HG03457 (cell line): ENCODE measurements around the gene MAP2K6.
"Not testable (repeated sequence)": the region's sequence is repeated elsewhere in the genome, so short reads cannot be mapped to it uniquely, and the experiment has no call there.

ENCODE experiments used
- ATAC-seq: cut with Tn5 transposase; IDR thresholded peaks from one replicate; pipeline ENCODE4 v1.9.1; 2021; ENCODE audit warnings: moderate number of reproducible peaks; ENCODE audit not compliant: unreplicated experiment

MAP2K6 gene

DNA sequence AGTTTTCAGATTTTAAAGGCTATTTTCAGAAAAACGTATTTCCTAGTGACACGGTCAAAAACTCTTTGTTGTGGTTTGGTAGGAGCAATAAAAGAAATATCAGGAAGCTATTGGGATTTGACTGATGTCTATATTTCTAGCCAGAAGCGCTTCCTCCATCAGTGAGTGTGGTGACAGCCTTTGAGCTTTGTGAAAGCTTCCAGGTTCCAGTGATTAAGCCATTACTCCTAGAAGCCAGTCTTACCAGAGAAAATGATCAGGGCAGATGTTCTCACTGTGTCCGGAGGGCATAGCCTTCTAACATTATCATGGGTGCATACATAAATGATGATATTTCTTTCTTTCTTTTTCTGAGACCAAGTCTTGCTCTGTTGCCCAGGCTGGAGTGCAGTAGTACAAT, 39.6 kb downstream of the MAP2K6 start:
- ATAC-seq, result no peak

DNA sequence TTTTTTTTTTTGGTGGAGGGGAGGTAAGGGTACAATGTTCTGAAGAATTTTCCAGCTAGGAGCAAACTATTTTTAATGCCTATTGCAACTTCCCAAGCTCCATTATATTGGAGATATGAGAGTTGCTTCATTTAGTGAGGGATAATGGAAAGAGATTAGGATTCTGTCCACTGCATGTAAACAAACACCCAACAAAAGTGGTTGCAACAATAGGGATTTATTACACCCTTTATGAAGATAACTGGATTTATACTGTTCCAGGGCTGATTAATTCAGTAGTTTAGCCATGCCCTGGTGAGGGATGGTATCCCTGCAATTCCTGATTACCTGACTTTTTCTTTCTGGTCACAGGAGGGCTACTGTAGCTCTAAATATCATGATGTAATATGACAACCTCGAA, 40.5 kb downstream of the MAP2K6 start:
- ATAC-seq, result no peak

- ATAC-seq, result no peak
Observed at GRCh38 chr17:69457603-69458002, 43.1 kb downstream of the MAP2K6 start.

GRCh38 chr17:69460963-69461922, 46.7 kb downstream of the MAP2K6 start:
- no peak for ATAC-seq

GRCh38 chr17:69461951-69462369, 47.5 kb downstream of the MAP2K6 start:
- ATAC-seq, result no peak

DNA sequence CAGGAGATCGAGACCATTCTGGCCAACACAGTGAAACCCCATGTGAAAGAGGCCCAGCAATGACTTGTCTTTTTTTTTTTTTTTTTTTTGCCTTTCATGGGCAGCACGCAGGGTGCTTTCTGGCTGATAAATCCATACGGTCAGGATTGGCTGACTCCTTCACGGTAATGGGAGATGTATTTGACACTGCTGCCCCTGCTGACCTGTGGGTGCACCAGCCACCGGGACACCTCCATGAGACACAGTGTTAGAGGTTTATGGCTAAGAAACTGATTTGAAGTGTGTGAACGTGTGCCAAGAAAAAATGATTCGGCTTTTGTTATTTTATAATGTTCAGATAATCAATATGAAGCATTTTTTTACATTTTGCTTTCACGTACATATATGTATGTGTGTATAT, 48.4 kb downstream of the MAP2K6 start:
- ATAC-seq, result no peak

- ATAC-seq, result no peak
Observed at GRCh38 chr17:69466451-69466850, 52.0 kb downstream of the MAP2K6 start.

DNA sequence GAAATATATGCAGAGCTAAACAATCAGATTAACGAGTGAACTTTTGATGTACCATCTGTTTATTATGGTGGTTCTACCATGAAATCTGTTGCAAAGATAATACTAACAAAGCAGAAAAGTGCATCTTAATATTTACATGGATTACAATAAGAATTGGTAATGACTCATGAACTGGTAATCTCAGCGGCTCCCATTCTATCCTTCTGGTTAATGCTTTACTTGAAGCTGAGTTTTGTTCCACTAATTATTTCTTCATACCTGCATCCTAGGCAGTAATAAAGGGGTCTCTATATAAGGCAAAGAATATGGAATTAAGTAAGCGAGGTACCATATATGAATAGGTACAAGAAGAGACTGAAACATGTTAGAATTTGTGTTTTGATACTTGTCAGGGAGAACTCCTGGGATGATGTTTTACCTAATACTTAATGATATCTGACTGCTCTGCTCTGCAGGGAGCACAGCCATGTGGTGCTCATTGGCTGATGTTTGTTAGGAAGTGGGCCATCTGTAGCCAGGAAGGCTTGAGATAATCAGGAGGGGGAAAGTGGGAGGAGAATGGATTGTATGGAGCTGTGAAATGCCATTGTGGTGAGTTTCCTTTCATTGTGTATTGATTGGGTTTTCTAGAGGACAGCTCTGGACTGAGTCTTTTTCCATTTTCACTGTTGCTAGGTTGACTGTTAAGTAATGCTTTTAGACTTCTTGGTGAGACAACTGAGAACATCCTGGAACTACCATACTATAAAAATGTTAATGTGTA, 52.6 kb downstream of the MAP2K6 start:
- ATAC-seq, result no peak

GRCh38 chr17:69468207-69468606, 53.7 kb downstream of the MAP2K6 start:
- ATAC-seq, result no peak

- no peak for ATAC-seq
Observed at GRCh38 chr17:69470702-69471101, 56.2 kb downstream of the MAP2K6 start.

- ATAC-seq, result no peak
Observed at GRCh38 chr17:69471406-69471805, 56.9 kb downstream of the MAP2K6 start.

DNA sequence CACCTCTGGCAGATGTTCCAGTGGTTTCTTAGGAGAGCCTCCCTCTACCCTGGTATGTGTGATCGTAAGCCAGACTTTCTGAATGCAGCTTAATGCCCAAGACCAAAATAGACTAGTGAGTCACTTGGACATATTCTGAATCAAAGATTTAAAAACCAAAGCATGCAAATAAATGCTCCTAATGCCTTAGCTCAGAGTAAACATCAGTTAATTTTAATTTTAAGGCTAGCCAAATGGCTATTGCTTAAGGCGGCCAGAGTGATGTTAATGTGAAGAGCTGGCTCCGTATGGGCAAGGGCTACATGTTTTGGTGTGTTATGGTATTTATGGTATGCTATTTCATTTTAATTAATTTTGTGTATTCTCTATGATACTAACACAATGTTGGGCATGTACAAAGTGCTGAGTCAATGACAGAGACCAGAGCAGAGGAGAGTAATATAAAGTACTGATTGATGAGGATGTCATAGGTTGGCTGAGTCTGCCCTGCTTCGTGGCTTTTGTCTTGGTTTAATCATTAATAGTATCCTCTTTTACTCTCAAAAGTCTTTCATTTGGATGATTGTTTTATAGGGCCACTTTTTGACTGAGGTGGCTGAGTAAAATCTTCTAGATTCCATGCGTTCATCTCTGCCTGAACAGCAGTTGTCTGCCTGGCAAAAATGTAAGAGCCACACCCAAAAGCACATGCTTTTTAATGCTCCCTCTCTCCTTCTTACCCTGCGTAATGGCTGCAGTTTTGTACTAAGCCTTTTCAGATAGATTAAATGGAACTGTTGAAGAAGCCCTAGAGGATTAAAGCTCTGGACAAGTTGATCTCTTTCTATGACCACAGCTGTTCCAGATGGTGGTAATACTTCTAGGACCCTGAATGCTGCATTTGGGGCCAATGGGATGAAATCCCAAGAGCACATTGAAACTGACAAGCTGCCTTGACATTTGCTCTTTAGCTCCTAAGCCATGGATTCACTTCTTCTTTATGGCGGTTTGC, 59.6 kb downstream of the MAP2K6 start:
- ATAC-seq, result no peak

GRCh38 chr17:69477204-69477902, 62.9 kb downstream of the MAP2K6 start:
- ATAC-seq, result no peak

DNA sequence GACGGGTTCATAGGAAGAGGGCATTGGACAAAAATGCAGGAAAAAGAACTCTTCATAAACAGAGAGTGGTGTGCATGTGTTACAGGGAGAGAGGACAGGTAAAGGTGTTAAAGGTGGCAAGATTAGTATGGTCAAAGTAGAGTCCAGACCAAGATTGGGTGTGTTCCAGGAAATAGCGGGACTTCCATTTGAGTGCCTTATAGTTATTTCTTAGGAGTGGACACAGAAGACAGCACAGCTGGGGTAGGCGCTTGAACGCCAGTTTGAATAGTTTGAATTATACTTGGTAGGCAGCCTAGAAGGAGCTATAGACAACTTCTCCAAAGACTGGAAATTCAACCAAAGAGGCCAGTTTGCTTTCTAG, 63.4 kb downstream of the MAP2K6 start:
- ATAC-seq, result no peak

- no peak for ATAC-seq
Observed at GRCh38 chr17:69478916-69479315, 64.4 kb downstream of the MAP2K6 start.

DNA sequence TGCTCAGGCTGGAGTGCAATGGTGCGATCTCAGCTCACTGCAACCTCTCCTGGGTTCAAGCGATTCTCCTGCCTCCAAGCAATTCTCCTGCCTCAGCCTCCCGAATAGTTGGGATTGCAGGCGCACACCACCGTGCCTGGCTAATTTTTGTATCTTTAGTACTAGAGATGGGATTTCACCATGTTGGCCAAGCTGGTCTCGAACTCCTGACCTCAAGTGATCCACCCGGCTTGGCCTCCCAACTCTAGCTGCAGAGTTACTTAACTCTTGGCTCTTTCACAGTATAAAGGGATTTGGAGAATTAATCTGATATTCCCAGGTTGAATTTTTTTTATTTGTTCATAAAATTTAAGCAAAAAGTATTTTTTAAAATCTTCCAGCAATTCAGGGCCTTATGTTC, 65.3 kb downstream of the MAP2K6 start:
- ATAC-seq, result not testable (repeated sequence)

DNA sequence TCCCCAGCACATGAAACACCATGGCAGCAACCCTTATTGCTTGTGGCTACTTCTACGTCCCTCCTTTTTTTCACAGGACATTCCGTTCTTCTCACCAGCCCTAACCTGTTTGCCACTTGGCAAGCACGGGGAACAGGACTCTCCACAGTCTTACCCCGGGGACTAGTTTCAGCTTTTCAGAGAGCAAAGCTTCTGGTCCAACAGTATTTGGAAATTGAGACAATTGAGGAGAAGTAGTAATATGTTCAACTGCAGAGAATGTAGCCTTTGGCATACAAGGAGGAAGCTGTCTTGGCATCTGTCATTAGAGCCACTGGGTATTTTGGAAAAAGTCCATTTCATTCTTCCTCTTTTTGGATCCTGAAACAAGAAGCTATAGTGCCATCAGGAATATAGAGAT, 65.7 kb downstream of the MAP2K6 start:
- ATAC-seq, result no peak

GRCh38 chr17:69485251-69485661, 70.8 kb downstream of the MAP2K6 start:
- ATAC-seq, result no peak

GRCh38 chr17:69485901-69486643, 71.6 kb downstream of the MAP2K6 start:
- ATAC-seq, result no peak
